NCI-H1105 (cell line): ENCODE results near the gene NT5M.

Experiments
- DNase-seq: peaks from one replicate; lab custom pipeline; 2025; lab: John Stamatoyannopoulos, UW

The NT5M gene

GRCh38 chr17:17303847-17304490 is 796 bp downstream of the NT5M start:
- DNase-seq: peak; percentile 52

DNA sequence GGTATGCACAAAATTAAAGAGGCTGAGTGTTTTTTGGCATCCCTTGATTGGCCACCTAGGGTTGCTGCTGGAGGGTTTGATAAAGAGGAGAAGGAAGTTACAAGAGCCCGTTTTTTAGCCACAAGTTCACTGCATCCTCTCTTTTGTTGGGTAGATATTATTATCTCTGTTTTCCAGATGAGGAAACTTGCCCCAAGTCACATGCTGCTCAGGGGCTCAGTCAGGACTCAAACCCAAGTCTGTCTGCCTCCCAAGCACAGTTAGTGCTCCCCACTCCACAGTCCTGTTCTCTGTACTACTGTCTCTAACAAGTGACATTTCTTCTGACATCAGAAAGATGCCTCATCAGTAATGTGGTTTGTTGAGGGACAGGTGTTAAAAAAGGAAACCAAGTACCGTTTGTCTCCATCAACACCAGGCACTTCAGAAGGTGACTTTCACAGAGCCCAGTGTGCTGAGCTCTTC is 1.4 kb downstream of the NT5M start:
- no peak for DNase-seq

DNA sequence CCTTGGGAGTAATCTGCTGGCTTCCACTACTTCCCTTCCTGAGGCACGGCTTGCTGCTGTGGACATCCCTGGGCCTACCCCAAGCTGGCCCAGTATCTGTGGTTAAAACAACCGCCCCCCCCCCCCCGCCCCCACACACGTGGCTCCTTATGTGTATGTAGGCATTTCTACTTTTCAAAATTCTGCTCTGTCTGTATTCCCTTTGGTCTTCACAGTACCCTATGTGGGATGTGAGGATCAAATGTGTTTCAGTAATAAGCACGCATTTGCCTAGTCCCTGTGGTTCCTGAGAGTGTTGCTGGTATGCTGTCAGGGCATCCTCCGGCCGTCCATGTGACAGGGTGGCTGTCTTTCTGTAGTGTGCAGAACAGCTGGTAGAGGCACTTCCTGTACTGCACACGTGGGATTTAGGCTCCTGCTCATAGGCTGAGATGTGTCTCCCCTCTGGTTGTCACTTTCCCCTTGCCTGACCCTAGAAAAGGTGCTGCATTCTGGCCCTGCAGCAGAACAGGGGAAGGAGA is 2.2 kb downstream of the NT5M start:
- DNase-seq: no peak

DNA sequence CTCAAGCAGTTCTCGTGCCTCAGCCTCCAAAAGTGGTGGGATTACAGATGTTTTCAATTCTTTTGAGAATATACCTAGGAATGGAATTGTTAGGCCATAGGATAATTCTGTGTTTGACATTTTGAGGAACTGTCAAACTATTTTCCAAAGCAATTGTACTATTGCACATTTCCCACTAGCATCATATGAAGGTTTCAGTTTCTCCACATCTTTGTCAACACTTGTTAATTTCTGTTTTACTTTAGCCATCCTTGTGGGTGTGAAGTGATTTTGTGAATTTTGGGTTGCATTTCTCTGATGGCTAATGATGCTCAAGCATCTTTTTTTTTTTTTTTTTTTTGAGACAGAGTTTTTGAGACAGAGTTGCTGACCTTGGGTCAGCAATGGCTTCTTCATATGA is 6.2 kb downstream of the NT5M start:
- DNase-seq: no peak

DNA sequence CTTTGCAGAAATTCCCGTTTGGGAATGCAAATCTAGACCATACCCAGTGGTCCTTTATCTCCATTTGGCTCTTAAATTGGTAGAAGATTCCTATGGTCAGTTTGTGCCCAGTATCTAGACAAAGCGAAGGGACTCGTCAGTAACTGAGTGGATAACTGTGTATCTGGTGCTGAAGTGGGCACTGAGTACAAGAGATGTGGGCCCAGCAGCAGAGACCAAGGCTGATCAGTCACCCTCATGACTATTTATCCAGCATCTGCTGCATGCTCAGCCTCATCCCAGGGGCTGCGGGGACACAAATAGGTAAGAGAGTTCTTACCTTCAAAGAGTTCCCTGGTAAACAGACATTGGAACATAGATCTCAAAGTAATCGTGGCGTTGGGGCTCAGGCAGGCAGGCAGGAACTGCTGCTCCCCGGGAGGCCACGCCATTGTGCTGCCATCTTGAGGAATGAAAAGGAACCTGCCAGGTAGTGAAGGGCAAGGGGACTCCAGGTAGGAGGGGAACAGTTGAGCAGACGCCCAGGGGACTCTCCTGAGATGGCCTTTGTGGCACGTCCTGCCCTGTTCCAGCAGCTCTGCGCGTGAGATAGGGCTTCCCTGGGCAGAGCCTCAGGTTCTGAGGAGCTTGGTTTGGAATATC is 10.3 kb downstream of the NT5M start:
- peak; percentile 17 for DNase-seq

- no peak for DNase-seq
These were observed 11.4 kb downstream of the NT5M start for GRCh38 chr17:17314501-17315071.

DNA sequence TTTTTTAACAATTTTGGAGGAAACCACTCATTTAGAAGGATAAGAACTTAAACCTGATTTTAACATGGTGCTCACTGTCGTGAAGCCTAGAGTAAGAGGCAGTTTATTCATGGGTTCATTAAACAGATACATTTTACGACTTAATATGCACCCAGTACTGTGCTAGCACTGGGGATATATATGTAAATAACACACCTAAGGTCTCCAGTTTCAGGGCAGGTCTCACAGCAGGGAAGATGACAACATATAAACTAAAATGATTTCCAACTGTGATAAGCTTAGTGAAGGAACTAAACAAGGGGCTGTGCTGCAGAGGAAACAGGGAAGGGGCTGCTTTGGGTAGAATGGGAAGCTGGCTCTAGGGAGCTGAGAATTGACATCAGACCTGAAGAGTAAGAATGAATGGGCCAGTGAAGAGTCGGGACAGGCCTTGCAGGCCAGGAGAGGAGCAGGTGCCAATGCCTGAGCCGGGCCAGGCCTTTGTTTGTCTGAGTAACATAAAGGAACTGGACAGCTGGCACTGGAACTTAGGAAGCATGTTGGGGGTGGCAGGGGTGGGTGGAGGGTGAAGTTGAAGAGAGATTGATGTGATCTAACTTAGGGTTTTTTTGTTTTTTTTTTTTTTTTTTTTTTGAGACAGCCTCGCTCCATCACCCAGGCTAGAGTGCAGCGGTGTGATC is 12.1 kb downstream of the NT5M start:
- no peak for DNase-seq

- no peak for DNase-seq
These were observed 17.2 kb downstream of the NT5M start for GRCh38 chr17:17320188-17320910.

DNA sequence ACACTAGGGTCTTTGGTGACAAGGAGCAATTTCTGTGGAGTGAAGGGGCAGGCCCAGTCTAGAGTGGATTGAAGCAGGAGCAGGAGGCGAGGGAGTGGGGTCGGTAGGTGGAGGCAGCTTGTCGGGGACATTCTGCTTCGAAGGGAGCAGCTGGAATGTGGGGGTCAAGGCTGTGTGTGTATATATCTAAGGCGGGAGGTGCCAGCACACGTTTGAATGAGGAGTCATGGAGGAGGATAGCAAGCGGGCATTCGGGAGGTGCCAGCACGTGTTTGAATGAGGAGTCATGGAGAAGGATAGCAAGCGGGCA is 17.7 kb downstream of the NT5M start:
- DNase-seq: no peak

DNA sequence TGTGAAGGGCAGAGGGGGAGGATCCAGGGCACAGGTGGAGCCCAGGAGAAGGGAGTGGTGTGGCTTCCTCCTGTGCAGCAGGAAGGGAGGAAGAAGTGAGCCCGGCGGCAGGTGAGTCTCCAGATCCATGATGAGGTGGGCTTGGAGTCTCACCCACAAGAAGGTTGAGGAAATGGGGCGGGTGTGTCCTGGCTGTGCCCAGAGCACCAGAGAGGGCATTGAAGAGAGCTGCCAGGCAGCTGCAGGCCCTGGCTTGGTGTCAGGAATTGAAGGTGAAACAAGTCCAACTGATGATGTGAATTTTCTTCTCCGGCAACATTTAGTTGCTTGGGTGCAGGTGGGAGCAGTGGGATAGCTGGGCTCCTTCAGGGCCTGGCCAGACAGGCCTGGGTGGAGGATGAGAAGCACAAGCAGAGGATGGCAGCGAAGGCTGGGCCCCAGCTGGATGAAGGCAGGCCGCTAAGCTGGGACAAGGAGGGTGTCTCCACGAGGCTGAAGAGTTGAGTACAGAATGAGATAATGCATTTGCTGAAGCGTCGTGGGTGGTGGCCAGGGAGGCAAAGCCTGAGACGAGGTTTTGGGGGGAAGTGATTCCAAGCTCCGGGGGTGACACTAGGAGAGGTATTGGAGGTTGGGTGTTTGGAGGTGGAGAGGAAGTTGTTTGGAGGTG is 18.3 kb downstream of the NT5M start:
- no peak for DNase-seq

DNA sequence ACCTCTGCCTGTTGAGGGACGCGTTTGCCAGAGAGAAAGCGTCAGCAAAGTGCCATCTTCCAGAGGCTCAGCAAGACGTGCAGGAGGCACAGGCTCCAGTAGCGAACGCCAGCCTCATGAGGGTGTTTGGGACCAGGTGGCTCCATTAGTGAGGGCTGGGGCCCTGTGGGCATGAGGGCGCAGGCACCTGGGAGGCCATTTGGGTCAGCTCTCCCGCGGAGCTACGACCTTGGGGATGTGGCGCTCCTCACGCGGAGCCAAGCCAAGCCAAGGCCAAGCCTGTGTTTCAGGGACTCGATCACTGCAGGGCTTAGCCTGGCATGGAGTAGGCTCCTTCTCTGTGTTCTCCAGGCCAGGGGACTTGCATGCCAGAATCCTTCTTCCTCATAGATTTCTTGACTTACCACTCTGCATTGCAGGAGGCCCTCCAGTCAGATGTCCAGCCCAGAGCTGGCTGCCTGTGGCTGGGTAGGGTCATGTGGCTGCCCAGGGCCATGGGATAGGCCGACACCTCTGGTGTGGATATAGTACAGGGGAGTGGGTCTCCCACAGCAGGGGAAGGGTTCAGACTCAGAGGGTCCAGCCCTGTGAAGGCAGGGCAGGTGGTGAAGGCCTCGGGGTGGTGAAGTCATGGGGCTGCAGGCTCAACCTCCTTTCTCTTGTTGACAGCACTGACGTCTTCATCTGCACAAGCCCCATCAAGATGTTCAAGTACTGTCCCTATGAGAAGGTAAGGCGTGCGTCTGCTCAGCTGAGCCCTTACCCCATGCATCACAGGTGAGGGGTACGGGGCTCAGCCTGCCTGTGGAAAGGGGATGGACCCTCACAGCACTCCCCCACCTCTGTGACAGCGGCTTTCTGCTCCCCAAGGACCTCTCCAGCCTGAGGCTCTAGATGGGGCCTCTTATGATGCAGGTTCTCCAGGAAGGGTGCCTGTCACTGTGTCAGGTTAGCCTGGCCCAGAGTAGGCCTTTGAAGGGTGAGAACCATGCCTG is 19.6 kb downstream of the NT5M start:
- DNase-seq: no peak

- no peak for DNase-seq
These were observed 21.4 kb downstream of the NT5M start for GRCh38 chr17:17324616-17325015.

GRCh38 chr17:17325228-17325627 is 22.1 kb downstream of the NT5M start:
- DNase-seq: no peak

DNA sequence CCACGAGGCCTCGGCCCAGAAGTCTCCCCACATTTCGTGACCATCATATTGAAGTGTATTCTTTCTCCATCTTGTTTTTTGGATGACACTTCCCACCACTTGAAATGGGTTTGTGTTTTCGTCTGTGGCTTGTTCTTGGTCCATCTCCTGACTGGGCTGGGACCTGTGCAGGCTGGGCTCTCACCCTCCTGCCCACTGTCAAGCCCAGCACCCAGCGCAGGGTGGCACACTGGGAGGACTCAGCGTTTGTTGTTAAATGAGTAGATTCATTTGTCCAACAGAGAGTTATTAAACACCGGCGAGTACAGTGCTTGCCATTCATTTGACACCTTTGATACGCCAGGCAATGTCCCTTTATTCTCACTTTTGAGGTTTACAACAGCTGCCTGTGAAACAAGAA is 22.6 kb downstream of the NT5M start:
- DNase-seq: no peak

DNA sequence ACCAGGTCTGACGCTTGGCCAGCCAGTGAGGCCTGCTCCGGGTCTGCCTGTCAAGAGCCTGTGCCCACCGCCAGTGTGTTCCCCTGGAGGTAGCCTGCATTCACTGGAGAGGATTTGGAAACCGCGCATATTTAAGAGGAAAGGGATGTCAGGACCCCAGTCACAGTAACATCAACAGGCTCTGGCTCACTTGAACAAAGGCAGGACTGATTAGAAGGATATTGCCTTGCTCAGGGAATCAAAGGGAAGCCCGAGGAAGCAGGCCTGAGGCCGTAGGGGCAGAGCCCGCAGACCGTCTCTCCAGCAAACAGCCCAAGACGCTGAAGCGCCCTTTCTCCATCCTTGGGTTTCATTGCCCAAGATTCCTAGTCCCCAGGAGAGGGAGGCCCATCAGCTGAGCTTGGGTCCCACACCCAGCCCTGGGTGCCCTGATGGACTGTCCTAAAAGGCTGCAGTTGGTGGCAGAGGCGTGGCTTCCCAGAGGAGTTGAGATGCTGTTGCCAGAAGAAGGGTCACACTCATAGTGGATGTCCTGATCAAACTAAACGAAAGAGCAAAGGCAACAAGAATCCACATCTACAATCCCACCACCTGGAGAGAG is 23.2 kb downstream of the NT5M start:
- no peak for DNase-seq

DNA sequence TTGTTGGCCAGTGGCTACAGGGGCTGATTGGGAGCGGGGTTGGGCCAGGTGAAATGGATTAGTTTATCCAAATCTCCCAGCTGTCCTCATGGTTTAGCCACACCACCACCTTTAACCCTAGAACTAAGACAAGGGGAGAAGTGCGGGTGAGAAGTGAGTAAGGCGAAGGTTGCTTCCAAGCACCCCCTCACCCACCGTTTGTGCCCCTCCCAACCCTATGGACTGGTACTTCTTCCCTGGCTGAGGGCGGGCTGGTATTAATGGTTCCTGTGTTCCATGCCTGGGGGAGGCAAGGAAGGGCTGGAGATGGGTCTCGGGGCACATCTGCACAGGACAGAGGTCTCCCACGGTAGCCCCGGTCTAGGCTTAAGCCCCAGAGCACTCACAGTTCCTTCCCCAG is 25.1 kb downstream of the NT5M start:
- DNase-seq: no peak

DNA sequence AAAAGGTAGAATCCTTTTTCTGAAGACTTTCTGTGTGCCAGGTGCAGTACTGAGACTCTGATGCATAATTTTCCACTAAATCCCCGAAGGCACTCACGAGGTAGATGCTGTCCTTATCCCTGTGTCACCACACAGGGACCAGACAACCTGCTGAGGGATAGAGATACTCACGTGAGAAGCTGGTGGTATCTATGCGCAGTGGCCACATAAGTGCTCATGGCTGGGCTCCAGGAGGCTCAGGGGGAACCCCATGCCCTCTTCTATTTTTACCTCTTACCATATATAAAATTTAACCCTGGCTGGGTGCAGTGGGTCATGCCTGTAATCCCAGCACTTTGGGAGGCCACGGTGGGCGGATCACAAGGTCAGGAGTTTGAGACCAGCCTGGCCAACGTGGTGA is 38.3 kb downstream of the NT5M start:
- DNase-seq: no peak

DNA sequence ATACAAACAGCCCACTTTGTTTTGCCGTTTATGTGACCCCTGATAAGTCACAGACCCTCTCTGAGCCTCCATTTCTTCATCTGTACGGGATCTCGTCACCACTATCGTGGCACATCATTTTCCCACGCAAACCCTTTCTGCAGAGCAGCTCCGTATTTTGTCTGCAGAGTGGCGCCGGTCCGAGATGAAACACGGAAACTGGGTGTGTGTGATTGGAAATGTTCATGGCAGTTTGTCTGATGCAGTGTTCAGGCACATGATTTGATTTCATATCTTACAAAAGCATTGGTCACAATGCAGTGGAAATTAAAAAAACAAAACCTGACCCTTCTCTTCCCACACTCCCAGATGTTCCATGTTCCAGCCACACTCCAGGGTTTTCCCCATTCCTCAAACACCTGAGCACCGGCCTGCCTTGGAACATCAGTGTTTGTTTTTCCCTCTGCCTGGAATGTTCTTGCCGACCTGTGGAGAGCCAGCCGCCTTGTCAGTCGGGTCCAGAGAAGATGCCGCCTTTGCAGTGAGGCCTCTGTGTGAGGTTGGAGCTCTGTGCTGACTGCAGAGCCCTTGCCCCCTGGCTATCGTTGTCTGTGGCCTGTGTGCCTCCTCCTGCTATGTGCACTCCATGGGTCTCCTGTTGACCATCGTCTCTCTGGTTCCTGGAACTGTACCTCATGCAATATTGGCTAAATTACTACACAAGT is 39.2 kb downstream of the NT5M start:
- DNase-seq: no peak

DNA sequence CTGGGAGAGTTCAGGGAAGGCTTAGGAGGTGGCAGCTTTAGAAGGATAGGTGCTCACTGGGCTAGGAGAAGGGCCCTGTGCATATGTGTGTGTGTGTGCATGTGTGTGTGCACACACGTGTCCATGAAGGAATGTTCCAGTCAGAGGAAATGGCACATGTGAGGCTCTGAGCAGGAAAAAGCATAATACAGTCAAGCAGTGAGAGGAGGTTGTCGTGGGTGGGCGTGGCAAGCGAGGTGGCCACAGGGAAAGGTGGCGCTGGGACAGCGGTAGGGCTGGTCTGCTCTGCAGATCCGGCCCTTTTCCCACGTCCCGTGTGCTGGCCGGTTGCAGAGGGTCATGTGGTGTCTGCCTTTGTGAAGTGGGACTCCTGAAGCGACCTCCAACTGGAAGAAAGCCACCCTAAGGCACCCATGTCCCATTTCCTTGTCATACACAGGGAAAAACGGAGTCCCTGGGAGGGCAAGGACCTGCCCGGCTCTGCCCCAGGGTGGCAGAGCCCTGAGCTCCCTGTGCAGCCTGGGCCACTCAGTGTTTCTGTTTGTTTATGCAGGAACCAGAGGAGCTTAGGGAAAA is 40.1 kb downstream of the NT5M start:
- no peak for DNase-seq
